ENCODE data around the gene PLCL2. TPM values are rescaled to one million over a fixed set of nuclear protein-coding genes. Genes with fewer than 3 reads are reported as not detected.

Gene PLCL2
- total and polyA plus RNA-seq, 10 donors: 6.9 to 60.4 (median 41.8) TPM

- no peak for DNase-seq
- H3K36me3 ChIP-seq: no peaks in the 10 kb centered on the region
- no peak overlapping the region for H3K27ac ChIP-seq
- no peak overlapping the region for H3K4me3 ChIP-seq
- no peaks in the 10 kb centered on the region for H3K4me1 ChIP-seq
- intact Hi-C loops (cut with DNase I; ENCODE audit: low total_unique reads): no loop called here
- 90 to 98% (median 92%) methylated on average over 3 of the region's 3 CpGs for WGBS, 5 donors
- TF ChIP-seq, protein P1, sequence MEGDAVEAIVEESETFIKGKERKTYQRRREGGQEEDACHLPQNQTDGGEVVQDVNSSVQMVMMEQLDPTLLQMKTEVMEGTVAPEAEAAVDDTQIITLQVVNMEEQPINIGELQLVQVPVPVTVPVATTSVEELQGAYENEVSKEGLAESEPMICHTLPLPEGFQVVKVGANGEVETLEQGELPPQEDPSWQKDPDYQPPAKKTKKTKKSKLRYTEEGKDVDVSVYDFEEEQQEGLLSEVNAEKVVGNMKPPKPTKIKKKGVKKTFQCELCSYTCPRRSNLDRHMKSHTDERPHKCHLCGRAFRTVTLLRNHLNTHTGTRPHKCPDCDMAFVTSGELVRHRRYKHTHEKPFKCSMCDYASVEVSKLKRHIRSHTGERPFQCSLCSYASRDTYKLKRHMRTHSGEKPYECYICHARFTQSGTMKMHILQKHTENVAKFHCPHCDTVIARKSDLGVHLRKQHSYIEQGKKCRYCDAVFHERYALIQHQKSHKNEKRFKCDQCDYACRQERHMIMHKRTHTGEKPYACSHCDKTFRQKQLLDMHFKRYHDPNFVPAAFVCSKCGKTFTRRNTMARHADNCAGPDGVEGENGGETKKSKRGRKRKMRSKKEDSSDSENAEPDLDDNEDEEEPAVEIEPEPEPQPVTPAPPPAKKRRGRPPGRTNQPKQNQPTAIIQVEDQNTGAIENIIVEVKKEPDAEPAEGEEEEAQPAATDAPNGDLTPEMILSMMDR (IDR thresholded peaks at IDR 0.05 in 8 of 11, conservative IDR thresholded peaks at IDR 0.05 in 3 of 11): no peak
- no peak for TF ChIP-seq POLR2A (IDR thresholded peaks at IDR 0.05)
- H3K9me3 ChIP-seq: peaks cover 0 to 13% (median 0%) of the 10 kb centered on the region in 8 donors
- H3K27me3 ChIP-seq (replicated peaks in 1 of 7): no peaks in the 10 kb centered on the region
Observed at GRCh38 chr3:17130956-17131355, 246.2 kb downstream of the PLCL2 start.

- Histone ChIP-seq H3K4me1 (no peaks in the 10 kb centered on the region), H3K4me3 (no peak overlapping the region), H3K36me3 (no peaks in the 10 kb centered on the region), H3K9me3 (peaks cover 0 to 16% (median 0%) of the 10 kb centered on the region in 8 donors), H3K27ac (no peak overlapping the region), H3K27me3 (replicated peaks in 1 of 7) (no peaks in the 10 kb centered on the region)
- WGBS, 5 donors: 70 to 84% (median 83%) methylated on average over 10 of the region's 10 CpGs
- no peak for DNase-seq
- no peak for TF ChIP-seq POLR2AphosphoS5 (IDR thresholded peaks at IDR 0.05)
- no peak for TF ChIP-seq POLR2A (IDR thresholded peaks at IDR 0.05)
- TF ChIP-seq, protein P1 (IDR thresholded peaks at IDR 0.05 in 8 of 11, conservative IDR thresholded peaks at IDR 0.05 in 3 of 11): no peak
- intact Hi-C loops (cut with DNase I; ENCODE audit: low total_unique reads): no loop called here
Observed at GRCh38 chr3:17132286-17133115, 247.7 kb downstream of the PLCL2 start.

DNA sequence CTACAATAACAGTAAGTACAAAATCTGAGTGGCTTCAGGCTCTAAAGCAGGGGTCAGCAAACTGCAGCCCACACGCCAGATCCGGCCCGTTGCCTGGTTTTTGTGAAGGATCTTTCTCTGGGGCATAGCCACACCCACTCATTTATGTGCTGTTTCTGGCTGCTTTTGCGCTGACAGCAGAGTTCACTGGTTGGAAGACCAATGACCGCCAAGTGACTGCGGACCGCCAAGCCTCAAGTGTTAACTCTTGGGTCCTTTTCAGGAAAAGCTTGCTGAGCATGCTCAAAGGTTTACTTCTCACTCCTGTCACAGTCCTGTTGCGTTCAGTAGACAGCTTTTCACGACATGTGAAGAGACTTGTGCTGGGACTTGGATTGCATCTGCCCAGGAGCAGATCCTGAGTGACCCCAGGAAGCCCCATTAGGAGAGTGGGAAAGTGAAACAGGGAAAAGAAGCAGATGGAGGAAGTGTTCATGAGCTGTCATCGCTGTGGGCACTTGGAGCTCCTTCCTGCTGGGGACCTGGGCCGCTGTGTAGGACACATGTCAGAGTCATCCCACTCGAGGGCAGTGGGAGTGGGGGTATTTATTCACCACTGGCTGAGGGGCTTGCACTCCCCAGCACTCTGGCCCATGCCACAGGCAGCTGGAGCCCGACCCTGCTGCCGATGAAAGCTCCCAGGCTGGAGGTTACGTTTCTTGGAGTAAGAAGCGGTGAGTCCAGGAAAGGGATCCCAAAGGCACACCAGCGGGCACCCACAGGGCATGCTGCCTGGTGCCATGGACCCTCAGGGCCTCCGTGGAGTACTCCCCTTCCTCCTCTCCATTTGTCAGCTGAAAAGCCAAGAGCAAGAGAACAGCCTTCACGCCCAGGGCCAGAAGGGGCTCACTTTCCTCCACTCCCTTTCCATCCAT is 249.1 kb downstream of the PLCL2 start:
- DNase-seq: no peak
- intact Hi-C loops (cut with DNase I; ENCODE audit: low total_unique reads): no loop called here
- TF ChIP-seq POLR2A (IDR thresholded peaks at IDR 0.05) (no peak), POLR2AphosphoS5 (IDR thresholded peaks at IDR 0.05) (no peak)
- TF ChIP-seq, protein P1 (IDR thresholded peaks at IDR 0.05 in 8 of 11, conservative IDR thresholded peaks at IDR 0.05 in 3 of 11): no peak

GRCh38 chr3:17135696-17136095 is 250.9 kb downstream of the PLCL2 start:
- Histone ChIP-seq H3K4me1 (no peaks in the 10 kb centered on the region), H3K36me3 (no peaks in the 10 kb centered on the region), H3K4me3 (no peak overlapping the region), H3K27me3 (replicated peaks in 1 of 7) (no peaks in the 10 kb centered on the region), H3K27ac (peak overlapping the region in 1 of 8 donors; percentile 13), H3K9me3 (peaks cover 0 to 12% (median 0%) of the 10 kb centered on the region in 8 donors)
- no peak for DNase-seq
- no peak for TF ChIP-seq POLR2AphosphoS5 (IDR thresholded peaks at IDR 0.05)
- intact Hi-C loops (cut with DNase I; ENCODE audit: low total_unique reads): no loop called here

More for the DNA sequence above, 249.1 kb downstream of the PLCL2 start:
- H3K4me1 ChIP-seq: no peaks in the 10 kb centered on the region
- H3K9me3 ChIP-seq: peaks cover 0 to 15% (median 0%) of the 10 kb centered on the region in 8 donors
- H3K4me3 ChIP-seq: no peak overlapping the region
- H3K27me3 ChIP-seq (replicated peaks in 1 of 7): no peaks in the 10 kb centered on the region
- 83 to 88% (median 86%) methylated on average over 17 to 19 of the region's 19 CpGs for WGBS, 5 donors
- H3K27ac ChIP-seq: no peak overlapping the region
- H3K36me3 ChIP-seq: no peaks in the 10 kb centered on the region

All from spleen (tissue), 11 donors.